NCI-H2081 treated with DMSO at 0.1 percent for 48 hours (cell line): ENCODE data around the gene GRID1.
A peak's percentile ranks its signal among the peaks of the same experiment; 100 is the strongest.

Experiments
- DNase-seq: peaks from one replicate; lab custom pipeline; 2025; lab: John Stamatoyannopoulos, UW

The GRID1 gene

DNA sequence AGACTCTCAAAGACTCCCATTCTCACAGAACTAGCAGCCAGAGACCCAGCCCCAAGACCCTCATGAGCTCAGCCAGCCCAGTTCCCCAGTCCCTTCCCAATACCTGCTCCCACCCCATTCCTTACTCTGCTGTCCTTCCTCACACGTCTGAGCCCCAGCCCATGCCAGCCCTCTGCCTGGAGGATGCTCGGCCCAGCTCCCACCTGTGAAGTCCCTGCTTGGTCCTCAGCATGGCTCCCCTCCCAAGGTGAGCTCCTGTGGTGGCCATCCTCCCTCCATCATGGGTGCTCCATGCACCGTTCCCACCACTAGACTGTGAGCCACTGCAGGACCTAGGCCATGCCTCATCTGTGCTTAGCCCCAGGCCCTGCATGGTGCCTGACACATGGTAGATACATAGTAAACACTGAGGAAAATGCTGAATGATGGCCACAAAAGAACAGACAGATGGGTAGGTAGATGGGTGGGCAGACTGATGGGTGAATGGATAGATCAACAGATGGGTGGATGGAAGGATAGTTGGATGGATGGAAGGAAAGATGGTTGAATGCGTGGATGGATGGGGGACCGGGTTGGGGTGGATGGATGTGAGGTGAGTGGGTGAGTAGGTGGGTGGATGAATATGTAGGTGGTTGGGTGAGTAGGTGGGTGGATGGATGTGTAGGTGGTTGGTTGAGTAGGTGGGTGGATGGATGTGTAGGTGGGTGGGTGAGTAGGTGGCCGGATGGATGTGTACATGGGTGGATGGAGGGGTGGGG is 138.9 kb downstream of the GRID1 start:
- no peak for DNase-seq

DNA sequence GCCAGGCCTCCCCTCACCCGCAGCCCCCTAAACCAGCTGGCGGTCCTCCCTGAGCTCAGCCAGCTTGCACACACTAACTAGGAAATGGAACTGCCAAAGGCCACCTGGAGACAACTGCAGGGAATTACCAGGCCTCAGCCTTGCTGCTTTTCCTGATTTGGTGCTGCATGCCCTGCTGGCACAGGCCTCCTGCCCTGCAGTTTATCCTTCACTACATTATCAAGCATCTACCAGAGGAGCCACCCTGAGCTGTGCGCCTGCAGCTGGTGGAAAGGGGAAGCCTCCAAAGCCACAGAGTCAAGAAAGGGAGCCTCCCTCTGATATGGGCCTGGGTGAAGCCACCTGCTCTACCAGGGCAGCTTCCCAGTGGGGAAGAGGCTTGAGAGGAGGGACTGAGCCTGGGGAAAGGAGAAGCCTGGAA is 139.8 kb downstream of the GRID1 start:
- DNase-seq, result no peak

DNA sequence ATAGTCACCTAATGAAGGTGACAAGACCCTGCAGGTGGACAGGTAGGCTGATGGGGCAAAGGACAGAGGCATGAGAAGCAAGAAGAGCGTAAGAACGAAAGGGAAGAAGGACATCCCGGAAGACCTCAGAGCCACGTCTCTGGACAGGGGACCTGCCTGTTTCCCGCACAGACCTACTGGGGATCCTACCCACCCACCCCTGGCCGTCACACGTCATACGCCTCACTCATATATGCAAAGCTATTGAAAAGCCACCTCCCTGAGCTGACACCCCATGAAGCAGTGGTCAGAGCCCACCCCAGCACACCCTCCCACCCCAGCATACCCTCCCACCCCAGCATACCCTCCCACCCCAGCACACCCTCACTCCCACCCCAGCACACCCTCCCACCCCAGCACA is 140.6 kb downstream of the GRID1 start:
- DNase-seq, result no peak

DNA sequence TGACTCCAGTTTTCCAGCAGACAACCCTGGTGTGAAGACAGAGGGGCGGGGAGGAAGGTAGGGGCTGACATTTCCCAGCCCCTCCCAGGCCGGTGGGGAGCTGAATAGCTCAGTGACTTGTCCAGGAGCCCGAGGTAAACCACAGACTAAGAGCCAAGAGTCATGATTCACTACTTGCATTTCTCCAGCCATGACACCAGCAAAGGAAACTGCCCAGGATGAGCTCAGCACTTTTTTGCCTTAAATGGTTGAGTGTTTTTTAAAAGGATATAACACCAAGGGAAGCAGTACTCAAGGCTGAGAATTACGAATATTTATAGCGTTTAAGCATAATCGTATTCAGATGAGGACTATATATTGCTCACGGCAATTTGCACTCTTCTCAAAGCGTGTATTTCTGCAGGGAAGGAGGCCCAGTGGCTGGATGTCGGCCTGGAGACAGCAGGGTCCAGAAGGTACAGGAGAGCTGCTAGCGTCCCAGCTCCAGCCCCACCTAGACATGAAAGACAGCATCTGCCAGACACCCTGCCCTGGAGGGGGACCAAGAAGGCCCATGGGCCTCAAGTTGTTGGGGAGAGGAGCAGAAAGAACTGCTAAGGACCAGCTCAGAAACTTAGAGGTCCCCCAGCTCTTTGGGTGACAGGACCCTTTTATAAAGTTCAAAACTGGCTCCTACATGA is 141.4 kb downstream of the GRID1 start:
- DNase-seq, result no peak

DNA sequence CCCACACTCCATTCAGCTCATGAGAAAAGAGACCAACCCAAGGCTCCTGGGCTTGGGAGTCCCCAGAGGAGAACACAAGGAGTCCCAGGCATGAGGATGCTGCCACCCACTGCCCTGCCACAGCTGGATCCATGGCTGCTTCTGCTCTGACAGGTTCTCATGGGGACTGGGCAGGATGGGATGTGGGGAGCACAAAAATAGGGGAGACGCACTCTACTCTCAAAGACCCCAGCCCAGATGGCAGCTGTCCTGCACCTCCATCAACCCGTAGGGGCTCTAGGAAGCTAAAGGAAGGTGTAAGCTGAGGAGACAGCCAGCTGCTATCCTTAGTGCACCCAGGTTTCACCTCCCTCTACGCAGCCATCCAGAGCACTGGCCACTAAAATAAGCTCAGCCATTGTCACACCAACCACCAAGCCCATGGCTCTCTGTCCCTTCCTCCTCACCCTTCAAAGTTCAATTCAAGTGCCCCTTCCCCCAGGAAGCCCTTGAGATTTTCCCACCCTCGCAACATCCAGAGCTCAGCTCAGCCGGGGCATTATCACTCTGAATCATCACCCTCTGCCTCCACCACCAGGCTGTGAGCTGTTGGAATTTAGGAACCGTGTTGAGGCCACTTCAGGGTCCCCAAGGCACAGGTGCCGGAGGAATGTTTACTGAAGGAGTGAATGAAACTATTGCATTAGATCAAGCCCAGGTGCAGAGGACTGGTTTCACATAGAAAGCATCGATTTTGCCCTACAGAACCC is 142.1 kb downstream of the GRID1 start:
- no peak for DNase-seq

DNA sequence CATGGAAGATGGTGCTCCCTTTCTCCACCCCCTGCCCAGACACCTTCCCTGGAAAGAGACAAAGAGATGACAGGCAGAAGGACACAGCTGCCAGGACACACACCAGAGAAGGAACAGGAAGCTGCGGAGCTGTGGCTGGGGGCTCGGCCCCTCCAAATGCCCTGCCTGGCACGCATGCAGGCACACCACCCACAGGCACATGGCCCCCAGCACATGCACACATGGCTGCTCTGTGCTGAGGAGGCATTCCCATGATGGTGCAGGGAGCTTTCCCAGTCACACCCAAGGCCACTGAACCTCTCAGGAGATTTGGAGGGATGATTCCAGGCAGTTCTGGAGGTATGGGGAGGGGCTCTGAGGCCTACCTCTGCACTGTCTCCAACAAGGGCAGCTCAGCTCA is 143.3 kb downstream of the GRID1 start:
- DNase-seq, result no peak

DNA sequence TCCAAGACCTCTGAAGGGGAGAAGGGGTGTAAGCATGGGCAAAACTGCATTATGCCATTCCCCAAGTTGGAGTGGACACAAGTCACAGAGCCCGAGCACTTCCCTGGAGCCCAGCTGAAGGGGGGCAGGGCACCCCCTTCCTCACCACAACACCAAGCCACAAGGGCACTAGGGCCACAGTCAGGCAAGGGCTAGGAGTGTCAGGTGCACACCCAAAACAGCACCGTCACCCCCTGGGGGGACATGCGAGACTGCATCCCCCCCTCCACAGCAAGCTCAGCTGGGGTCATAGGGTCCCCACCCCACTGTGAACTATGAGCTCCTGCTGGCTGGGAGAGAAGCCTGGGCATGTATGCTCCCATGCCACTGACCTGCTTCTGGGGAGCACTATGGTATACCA is 143.9 kb downstream of the GRID1 start:
- DNase-seq, result no peak

DNA sequence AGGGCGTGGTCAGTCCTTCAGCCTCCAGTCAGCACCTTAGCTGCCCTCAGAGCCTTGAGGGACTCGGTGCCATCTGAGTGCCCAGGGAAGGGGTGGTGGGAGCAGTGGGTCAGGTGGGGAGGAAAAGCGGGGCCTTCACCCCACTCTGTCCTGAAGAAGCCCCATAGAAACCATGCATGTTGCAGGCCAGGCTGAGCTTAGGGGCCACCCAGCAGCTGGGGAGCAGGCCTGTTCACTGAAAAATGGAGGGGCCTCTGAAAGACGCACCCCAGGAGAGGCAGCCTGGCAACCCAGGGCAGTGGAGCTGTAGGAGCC is 144.3 kb downstream of the GRID1 start:
- no peak for DNase-seq

DNA sequence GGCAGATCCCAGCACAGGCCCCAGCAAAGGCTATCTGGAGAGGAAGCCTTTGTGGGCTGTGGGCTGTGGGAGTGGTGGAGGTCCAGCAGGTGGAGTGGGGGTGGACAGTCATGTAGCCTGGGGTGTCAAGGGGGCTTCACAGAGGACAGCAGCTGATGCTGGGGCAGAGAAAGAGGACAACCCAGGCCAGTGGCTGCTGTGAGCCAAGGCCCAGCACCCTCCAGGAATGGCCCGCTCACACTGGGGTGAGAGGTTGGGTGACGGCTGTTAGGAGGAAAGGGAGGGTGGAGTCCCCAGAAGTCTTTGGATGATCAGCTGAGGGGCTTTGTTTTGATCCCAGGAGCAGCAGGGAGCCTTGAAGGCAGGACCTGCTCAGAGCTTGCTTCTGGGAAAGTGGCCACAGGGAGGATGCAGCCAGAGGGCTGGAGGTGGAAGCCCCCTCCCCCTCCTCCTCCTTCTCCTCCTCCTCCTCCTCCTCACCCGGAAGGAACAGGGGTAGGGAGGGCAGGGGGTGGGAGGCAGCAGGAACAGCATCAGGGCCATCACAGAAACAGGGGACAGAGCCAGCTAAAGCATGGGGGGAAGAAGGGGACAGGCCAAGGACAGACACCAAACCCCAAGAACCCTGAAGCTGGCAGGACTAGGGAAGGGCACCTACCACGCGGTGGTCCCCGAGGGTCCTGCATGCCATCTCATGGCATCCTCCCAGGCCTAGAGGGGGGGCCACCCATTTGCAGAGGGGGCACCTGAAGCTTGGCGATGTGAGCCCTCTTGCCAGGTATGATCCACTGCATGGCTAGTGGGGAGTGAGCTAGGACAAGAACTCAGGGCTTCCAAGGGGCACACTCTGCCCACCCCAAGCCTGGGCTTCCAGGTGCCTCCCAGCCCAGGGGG is 144.9 kb downstream of the GRID1 start:
- no peak for DNase-seq

DNA sequence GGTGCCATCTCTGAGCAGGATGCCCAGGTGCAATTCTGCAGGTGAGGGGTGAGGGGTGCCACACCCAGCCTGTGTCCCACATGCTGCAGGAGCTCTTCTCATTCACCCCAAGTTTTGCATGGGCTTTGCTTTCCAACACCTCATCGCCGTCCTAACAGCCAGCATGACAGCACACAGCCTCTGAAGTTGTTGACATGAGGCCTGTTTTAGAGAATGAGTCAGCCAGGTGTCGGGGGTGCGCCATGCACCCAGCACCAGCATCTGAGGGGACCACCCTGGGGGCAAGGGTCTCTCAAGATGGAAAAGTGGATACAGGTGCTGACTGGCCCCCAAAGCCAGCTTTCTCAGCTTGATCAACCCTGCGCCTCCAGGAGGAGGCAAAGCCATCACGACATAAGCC is 146.0 kb downstream of the GRID1 start:
- no peak for DNase-seq

DNA sequence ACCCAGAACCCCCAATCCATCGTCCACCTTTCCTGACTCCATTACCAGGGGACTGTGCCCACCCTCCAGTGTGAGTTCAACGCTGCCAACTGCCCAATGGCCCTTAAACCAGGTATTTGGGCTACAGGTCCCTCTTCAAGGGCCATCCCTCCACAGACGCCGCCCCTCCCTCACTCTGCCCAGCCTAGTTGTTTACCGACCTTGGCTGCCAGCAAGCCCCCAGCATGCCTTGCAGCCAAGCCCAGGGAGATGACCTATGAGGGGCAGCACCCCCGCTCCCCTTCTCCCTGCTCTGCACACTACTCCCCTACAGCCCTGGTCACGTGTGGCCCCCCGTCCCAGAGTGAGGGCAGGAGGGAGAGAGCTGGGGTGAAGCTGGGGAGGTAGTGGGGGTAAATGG is 147.3 kb downstream of the GRID1 start:
- no peak for DNase-seq

DNA sequence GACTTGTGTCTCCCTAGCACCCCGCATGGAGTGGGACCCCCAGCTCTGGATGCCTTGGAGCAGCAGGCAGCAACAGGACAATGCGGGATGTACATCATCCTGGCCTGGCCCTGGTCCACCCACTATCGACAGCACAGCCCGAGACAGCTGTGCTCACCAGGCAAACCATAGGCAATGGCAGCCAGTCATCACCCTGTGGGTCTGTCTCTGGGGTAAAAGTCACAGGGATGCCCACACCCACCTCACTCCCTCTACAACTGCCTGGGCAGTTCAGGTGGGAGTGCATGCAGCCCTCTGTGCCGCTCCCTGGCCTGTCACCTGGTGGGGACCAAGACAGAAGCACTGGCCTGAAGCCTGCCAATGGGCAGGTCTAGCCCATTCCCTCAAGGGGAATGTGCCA is 147.8 kb downstream of the GRID1 start:
- DNase-seq, result no peak

DNA sequence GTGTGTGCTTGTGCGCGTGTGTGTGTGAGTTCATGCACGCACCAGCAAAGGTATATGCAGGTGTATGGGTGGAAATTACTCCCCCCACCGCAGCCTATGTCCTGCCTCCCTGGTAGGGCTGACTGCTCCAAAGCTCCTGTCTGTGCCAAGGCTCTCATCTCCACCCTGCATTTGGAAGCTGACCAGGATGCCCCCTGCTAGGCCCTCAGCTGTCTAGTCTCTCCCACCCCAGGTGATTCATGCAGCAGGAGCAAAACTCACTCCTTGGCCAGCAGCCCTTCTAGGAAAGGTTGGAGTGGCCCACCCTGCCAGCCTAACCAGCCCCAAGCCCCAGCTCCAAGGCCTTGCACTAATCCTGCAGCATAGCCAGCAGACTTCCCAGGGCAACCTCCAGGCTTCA is 148.4 kb downstream of the GRID1 start:
- DNase-seq, result peak; percentile 37

DNA sequence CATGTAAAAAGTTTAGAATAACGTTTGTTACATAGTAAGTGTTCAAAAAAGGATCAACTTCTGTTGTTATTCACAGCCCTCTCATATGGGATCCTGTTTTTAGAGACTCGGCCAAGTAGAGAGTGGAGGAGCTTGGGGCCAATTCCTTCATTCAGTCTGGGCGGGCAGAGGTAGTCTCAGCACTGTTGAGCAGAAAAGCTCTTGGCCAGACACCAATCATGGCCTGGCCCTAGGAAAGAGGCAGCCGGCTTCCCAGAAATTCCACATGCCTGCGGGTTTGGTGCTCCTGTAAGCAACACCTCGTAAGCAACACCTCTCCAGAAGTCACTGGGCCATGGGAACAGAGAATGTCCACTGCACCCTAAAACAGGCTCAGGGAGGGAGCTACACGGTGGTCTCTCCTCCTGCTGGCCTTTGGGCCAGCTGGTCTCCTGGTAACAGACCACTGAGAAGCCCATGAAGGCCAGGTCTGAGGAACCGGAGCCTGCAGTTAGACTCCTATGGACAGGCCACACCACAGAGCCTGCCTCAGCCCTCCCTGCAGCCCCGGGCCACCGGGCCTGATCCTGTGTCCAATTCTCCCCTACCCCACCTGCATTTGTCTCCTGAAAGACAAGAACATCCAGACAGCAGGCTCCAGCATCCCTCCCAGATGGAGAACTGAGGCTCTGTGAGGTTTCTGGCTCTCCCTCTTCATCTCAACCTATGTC is 149.1 kb downstream of the GRID1 start:
- DNase-seq, result no peak

DNA sequence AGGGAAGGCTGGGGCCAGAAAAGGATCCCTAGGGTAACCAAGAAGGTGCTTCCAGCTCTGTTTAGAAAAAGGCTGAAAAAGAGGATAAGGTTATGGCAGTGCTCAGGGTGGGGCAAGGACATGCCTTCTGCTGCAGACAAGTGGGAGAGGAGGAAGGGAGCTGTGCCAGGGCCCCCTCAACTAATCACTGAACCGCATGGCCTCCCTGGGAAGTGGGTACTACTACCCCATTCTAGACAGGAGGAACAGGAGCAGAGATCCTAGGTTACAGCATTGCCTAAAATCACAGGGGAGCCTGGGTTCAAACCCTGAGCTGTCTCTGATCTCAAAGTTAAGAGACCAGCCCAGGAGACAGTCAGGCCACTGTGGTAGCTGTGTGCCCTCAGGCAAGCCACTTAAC is 149.7 kb downstream of the GRID1 start:
- no peak for DNase-seq

DNA sequence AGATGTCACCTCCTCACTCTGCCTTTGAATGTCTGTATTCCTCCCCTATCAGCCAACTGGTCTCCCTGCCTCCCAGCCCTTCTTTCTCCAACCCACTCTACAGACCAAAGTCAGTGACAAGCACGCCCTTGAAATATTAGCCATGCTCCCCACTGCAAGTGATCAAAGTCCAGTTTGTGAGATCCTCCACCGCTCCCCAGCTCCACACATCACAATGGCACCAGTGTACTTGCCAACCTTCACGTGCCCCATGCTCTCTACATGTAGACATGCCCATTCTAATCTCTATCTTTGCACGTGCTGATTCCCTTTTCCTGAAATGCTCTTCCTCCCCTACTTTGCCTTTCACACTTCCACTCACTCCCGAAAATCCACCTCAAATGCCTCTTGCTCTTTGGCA is 150.9 kb downstream of the GRID1 start:
- DNase-seq, result no peak

DNA sequence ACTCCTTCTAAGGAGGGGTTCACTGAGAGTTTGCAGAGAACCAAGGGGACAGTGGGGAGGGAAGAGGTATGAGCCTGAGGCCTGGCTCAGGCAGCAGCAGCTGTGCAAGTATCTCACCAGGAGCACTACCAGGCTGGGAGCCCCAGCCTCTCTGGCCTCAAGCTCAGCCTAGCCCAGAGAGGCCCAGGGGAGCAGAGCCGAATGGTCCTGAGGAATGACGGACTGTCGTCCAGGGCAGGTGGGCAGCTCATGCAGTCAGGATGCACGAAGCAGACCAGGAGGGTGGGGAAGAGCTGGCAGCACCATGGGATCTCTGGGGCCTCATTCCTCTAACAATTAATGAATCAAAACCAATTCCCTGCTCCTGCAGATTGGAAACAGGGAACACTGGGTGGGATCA is 151.5 kb downstream of the GRID1 start:
- DNase-seq, result no peak

DNA sequence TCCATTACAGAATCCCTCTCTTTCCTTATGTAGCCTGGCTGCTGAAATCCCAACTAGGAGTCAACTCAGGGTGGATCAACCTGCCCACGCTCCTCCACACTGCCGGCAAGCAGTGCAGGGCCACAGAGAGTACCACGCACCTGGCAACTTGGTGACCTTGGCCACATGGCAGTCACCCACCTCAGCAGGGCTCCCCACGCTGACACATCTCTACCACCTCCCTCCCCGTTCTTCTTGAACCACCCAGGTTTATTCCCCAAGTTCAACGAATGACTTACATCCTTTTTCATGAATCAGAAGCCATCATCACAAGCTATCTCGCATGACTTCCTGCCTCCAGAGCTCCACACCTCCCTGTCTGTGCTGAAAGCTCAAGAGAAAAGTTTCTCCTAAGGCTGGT is 153.4 kb downstream of the GRID1 start:
- DNase-seq, result no peak

DNA sequence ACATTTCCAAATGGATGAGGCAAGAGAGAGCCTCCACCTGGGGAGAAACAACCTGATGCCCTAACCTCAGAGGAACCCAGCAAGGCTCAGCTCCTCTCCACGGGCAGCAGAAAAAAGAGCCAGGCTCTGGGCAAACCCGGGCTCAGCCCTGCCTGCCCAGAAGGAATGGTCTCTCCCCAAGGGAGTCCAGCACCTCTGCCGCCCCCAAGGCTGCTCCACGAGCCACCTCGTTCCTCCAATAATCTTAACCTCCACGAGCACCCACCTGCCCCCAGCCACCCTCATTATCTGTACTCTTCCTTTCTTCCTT is 154.2 kb downstream of the GRID1 start:
- DNase-seq, result no peak

DNA sequence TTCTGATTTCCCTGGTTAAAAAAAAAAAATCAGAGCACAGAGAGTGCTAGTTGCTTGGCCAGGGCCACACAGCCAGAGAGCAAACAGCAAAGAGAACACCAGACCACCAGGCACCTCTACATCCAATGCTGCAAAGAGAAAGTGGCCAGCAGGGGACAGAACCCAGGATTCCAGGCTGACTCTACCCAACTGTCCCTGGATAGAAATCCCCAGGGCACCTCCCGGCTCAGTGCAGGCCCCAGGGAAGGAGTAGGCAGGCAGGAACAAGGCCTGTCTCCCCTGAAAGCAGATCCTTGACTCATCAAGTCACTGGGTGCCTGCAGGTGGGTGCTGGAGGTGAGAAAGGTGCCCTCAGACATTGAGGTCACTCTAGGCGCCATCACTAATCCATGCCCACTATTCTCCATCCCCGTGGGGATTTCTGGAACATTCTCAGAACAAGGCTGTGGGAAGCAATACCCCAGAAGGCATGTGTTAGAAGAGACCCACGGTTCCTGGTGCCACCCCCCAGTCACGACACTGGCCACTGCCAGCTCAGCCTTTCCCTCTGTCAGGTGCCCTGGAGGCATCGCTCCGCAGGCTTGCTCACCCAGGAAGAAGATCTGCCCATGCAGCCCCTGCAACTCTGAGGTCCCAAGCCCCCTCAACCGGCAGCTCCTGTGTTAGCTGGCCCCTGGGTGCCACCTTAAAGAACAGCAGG is 154.8 kb downstream of the GRID1 start:
- DNase-seq, result no peak

DNA sequence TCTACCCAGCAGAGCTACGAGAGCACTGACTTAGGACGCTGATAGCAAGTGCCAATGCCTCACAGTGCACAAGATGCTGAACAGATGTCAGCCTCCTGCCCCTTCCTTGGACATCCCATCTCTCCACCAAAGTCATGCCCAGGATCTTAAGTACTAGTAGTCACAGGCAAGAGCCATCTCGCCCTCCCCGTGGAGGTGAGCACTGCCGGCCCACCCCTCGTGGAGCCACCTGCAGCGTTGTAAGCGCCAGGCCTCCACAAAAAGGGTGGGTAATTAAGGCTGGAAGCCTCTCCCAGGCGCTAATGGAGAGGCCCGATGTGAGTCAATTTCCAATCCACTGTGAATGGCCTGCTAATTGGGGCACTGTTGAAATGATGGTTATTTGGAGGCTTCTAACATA is 156.2 kb downstream of the GRID1 start:
- no peak for DNase-seq
